ENCODE results near the gene HIF3A. TPM values are rescaled to one million over a fixed set of nuclear protein-coding genes. Genes with fewer than 3 reads are reported as not detected.
"Not testable (repeated sequence)": the region's sequence is repeated elsewhere in the genome, so short reads cannot be mapped to it uniquely, and the experiment has no call there.

Gene HIF3A
- total RNA-seq, 1 experiment from 2014 or later: 3.0 TPM

DNA sequence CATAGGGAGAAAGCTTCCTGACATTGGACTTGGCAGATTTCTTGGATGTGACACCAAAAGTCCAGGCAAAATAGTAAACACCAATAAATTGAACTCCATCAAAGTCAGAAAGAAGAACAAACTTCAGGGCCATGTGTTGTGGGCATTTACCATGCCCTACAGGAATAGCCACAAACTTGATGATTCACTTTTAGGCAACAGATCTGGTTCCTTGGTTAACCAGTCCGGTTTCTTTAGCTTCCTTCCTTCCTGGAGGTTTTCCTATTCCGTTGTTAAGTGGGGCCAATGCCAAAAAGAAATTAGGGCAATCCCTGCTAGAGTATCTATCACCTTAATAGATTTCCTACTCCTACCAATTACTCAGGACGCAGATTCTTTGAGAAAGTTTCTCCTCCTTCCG, 42.1 kb upstream of the HIF3A start:
- no TSS peak for BruUV-seq (replicated peaks)
- intact Hi-C loops (cut with micrococcal nuclease; ENCODE audit: unreplicated experiment): no loop called here
- Histone ChIP-seq H3K9me3 (ENCODE audit: low read depth, low read length, poor library complexity, severe bottlenecking) (no peaks in the 10 kb centered on the region), H3K27ac (ENCODE audit: low read depth, low read length, poor library complexity, severe bottlenecking) (no peak overlapping the region), H3K4me1 (ENCODE audit: insufficient read depth, low read length, poor library complexity, severe bottlenecking) (no peaks in the 10 kb centered on the region), H3K27me3 (replicated peaks; ENCODE audit: insufficient read depth, low read depth, low read length, poor library complexity) (peaks cover 29% of the 10 kb centered on the region), H3K36me3 (ENCODE audit: insufficient read depth, low read length, poor library complexity, severe bottlenecking) (no peaks in the 10 kb centered on the region), H3K4me3 (ENCODE audit: low read depth, low read length, poor library complexity, severe bottlenecking) (no peak overlapping the region)
- DNase-seq (ENCODE audit: low spot score): no peak
- TF ChIP-seq EZH2 (IDR thresholded peaks at IDR 0.05; ENCODE audit: borderline replicate concordance, low read depth, low read length, poor library complexity, severe bottlenecking): no peak
- TF ChIP-seq, protein P1, sequence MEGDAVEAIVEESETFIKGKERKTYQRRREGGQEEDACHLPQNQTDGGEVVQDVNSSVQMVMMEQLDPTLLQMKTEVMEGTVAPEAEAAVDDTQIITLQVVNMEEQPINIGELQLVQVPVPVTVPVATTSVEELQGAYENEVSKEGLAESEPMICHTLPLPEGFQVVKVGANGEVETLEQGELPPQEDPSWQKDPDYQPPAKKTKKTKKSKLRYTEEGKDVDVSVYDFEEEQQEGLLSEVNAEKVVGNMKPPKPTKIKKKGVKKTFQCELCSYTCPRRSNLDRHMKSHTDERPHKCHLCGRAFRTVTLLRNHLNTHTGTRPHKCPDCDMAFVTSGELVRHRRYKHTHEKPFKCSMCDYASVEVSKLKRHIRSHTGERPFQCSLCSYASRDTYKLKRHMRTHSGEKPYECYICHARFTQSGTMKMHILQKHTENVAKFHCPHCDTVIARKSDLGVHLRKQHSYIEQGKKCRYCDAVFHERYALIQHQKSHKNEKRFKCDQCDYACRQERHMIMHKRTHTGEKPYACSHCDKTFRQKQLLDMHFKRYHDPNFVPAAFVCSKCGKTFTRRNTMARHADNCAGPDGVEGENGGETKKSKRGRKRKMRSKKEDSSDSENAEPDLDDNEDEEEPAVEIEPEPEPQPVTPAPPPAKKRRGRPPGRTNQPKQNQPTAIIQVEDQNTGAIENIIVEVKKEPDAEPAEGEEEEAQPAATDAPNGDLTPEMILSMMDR (conservative IDR thresholded peaks at IDR 0.05; ENCODE audit: low read depth, low read length): no peak
- CTCF ChIA-PET: interaction anchor here (0.6 to 0.8 kb wide), 2 partner anchors 226 to 253 kb away, joined by 4 read pairs; no protein-coding TSS in a partner anchor
- POLR2A ChIA-PET (ENCODE audit: low non-redundant PET): no interaction called here

DNA sequence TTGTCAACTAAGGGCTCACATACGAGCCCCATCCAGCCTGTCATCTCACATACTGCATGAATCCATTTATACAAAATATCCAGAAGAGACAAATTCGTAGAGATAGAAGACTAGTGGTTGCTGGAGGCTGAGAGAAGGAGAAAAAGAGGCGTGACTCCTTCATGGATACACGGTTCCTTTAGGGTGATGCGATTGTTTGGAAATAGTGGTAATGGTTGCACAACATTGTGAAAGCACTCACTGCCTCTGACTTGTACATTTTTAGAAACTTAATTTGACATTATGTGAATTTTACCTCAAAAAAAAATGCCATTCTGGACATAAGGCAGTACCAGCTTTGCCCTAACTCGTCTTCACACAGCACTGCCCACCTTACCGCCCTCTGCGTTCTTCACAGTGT, 40.0 kb upstream of the HIF3A start:
- H3K27ac ChIP-seq (ENCODE audit: low read depth, low read length, poor library complexity, severe bottlenecking): no peak overlapping the region
- POLR2A ChIA-PET (ENCODE audit: low non-redundant PET): interaction anchor here (0.6 kb wide), 1 partner anchor 42 kb away, joined by 6 read pairs; no protein-coding TSS in a partner anchor
- CTCF ChIA-PET: interaction anchor here (0.6 kb wide), 1 partner anchor 181 kb away, joined by 7 read pairs; no protein-coding TSS in a partner anchor

DNA sequence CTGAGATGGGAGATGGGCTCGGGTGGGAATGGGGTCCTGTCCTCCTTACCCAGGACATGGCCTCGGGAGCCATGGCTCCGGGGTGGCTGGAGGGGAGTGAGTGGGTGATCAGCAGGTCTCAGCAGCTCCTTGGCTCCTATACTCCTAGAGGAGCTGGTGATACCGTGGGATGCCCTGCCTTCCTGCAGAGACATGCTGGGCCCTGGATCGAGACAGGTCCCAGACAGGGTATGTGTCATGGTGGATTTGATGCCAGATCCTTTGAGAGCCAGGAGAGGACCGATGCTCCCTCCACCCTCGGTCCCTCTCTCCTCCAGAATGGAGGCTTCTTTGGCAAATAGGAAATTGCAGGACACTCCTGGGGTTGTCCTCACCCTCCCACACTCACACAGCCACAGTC, 35.3 kb upstream of the HIF3A start:
- H3K27ac ChIP-seq (ENCODE audit: low read depth, low read length, poor library complexity, severe bottlenecking); H3K4me1 ChIP-seq (ENCODE audit: insufficient read depth, low read length, poor library complexity, severe bottlenecking); H3K4me3 ChIP-seq (ENCODE audit: low read depth, low read length, poor library complexity, severe bottlenecking); H3K36me3 ChIP-seq (ENCODE audit: insufficient read depth, low read length, poor library complexity, severe bottlenecking); H3K27me3 ChIP-seq (replicated peaks; ENCODE audit: insufficient read depth, low read depth, low read length, poor library complexity); POLR2A ChIA-PET (ENCODE audit: low non-redundant PET); DNase-seq (ENCODE audit: low spot score); H3K9me3 ChIP-seq (ENCODE audit: low read depth, low read length, poor library complexity, severe bottlenecking); BruUV-seq (replicated peaks): not testable (repeated sequence)
- intact Hi-C loops (cut with micrococcal nuclease; ENCODE audit: unreplicated experiment): loop anchor here (5.0 kb wide), 1 partner anchor 69 kb away; no protein-coding TSS in a partner anchor
- CTCF ChIA-PET: interaction anchor here (1.0 kb wide), 1 partner anchor 183 kb away, joined by 5 read pairs; no protein-coding TSS in a partner anchor

More for the DNA sequence above, 40.0 kb upstream of the HIF3A start:
- no peak for TF ChIP-seq EZH2 (IDR thresholded peaks at IDR 0.05; ENCODE audit: borderline replicate concordance, low read depth, low read length, poor library complexity, severe bottlenecking)
- TF ChIP-seq, protein P1 (conservative IDR thresholded peaks at IDR 0.05; ENCODE audit: low read depth, low read length): no peak
- DNase-seq (ENCODE audit: low spot score): no peak
- intact Hi-C loops (cut with micrococcal nuclease; ENCODE audit: unreplicated experiment): no loop called here
- Histone ChIP-seq H3K9me3 (ENCODE audit: low read depth, low read length, poor library complexity, severe bottlenecking) (no peaks in the 10 kb centered on the region), H3K36me3 (ENCODE audit: insufficient read depth, low read length, poor library complexity, severe bottlenecking) (no peaks in the 10 kb centered on the region), H3K4me3 (ENCODE audit: low read depth, low read length, poor library complexity, severe bottlenecking) (no peak overlapping the region), H3K27me3 (replicated peaks; ENCODE audit: insufficient read depth, low read depth, low read length, poor library complexity) (peaks cover 13% of the 10 kb centered on the region), H3K4me1 (ENCODE audit: insufficient read depth, low read length, poor library complexity, severe bottlenecking) (no peaks in the 10 kb centered on the region)
- BruUV-seq (replicated peaks): no TSS peak

DNA sequence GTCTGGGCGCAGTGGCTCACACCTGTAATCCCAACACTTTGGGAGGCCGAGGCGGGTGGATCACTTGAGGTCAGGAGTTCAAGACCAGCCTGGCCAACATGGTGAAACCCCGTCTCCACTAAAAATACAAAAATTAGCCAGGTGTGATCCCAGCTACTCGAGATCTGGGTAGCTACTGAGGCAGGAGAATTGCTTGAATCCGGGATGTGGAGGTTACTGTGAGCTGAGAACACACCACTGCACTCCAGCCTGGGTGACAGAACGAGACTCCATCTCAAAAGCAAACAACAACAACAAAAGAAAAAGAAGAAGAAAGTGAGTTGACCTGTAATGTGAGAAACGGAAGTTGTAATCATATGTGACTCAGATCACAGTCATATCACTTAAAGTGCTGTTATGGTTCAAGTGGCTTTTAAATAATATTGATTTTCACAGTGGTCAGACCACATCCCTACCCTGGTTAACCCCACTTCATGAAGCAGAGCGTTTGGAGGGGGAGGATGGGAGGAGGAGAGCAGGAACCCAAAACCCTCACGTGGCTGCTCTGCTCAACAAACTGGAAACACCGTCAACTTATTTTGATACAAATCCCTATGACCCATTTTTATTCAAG, 34.1 kb upstream of the HIF3A start:
- H3K27me3 ChIP-seq (replicated peaks; ENCODE audit: insufficient read depth, low read depth, low read length, poor library complexity); H3K9me3 ChIP-seq (ENCODE audit: low read depth, low read length, poor library complexity, severe bottlenecking); H3K4me1 ChIP-seq (ENCODE audit: insufficient read depth, low read length, poor library complexity, severe bottlenecking); BruUV-seq (replicated peaks); H3K27ac ChIP-seq (ENCODE audit: low read depth, low read length, poor library complexity, severe bottlenecking); POLR2A ChIA-PET (ENCODE audit: low non-redundant PET); H3K4me3 ChIP-seq (ENCODE audit: low read depth, low read length, poor library complexity, severe bottlenecking); H3K36me3 ChIP-seq (ENCODE audit: insufficient read depth, low read length, poor library complexity, severe bottlenecking): not testable (repeated sequence)
- intact Hi-C loops (cut with micrococcal nuclease; ENCODE audit: unreplicated experiment): loop anchor here (5.0 kb wide), 1 partner anchor 70 kb away; no protein-coding TSS in a partner anchor
- peak; percentile 13 for DNase-seq (ENCODE audit: low spot score)
- CTCF ChIA-PET: interaction anchor here (1.0 to 3.1 kb wide), 2 partner anchors 181 to 184 kb away, joined by 5 to 18 read pairs; no protein-coding TSS in a partner anchor

DNA sequence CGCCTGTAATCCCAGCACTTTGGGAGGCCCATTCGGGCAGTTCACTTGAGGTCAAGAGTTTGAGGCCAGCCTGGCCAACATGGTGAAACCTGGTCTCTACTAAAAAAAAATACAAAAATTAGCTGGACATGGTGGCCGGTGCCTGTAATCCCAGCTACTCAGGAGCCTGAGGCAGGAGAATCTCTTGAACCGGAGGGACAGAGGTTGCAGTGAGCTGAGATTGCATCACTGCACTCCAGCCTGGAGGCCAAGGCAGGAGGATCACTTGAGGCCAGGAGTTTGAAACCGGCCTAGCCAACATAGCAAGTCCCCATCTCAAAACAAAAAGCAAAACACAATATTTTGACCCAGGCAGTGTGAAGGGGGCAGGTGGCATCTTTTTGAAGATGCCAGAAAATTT, 32.0 kb upstream of the HIF3A start:
- BruUV-seq (replicated peaks); H3K27ac ChIP-seq (ENCODE audit: low read depth, low read length, poor library complexity, severe bottlenecking); H3K9me3 ChIP-seq (ENCODE audit: low read depth, low read length, poor library complexity, severe bottlenecking); H3K4me3 ChIP-seq (ENCODE audit: low read depth, low read length, poor library complexity, severe bottlenecking); H3K27me3 ChIP-seq (replicated peaks; ENCODE audit: insufficient read depth, low read depth, low read length, poor library complexity); H3K36me3 ChIP-seq (ENCODE audit: insufficient read depth, low read length, poor library complexity, severe bottlenecking); DNase-seq (ENCODE audit: low spot score); H3K4me1 ChIP-seq (ENCODE audit: insufficient read depth, low read length, poor library complexity, severe bottlenecking); POLR2A ChIA-PET (ENCODE audit: low non-redundant PET): not testable (repeated sequence)
- intact Hi-C loops (cut with micrococcal nuclease; ENCODE audit: unreplicated experiment): loop anchor here (1.0 to 5.0 kb wide), 3 partner anchors 72 to 236 kb away; no protein-coding TSS in a partner anchor
- CTCF ChIA-PET: interaction anchor here (0.5 to 3.1 kb wide), 5 partner anchors 16 to 236 kb away, joined by 3 to 32 read pairs (median 10); no protein-coding TSS in a partner anchor
